A673 (cell line): ENCODE measurements around the gene GIMAP8.

Experiments used
- CTCF ChIP-seq: fragments of 300-800, 200-600 bp; sonication (generic); conservative IDR thresholded peaks from 2 replicates; pipeline ENCODE4 v1.5.1; 2017; ENCODE audit warnings: low read depth, mild to moderate bottlenecking, antibody characterized with exemption, low read length, moderate library complexity, mixed read lengths
- EZH2 ChIP-seq: fragments of 200-600 bp; sonication (generic); IDR thresholded peaks from 2 replicates; pipeline ENCODE4 v1.6.1; 2017; ENCODE audit warnings: borderline replicate concordance, low read depth, mild to moderate bottlenecking, mixed read lengths, antibody characterized with exemption, low read length; ENCODE audit not compliant: poor library complexity, severe bottlenecking

GRCh38 chr7:150451833-150452461 is 1.5 kb downstream of the GIMAP8 start:
- TF ChIP-seq CTCF (no peak), EZH2 (no peak)
